ENCODE data around the gene PCMTD2. TPM values are rescaled to one million over a fixed set of nuclear protein-coding genes. Genes with fewer than 3 reads are reported as not detected.

The PCMTD2 gene
- total RNA-seq, 2 donors from 2014 or later: 25.1 to 27.0 TPM

Other genes starting within 250 kb of the PCMTD2 start
- under 1 TPM; 0.76 to 0.83 TPM for gene C20orf204, start 219.6 kb upstream of the PCMTD2 start, total RNA-seq
- 10 to 100 TPM; 40.8 to 47.6 TPM for gene SOX18, start 206.1 kb upstream of the PCMTD2 start, total RNA-seq
- gene TCEA2, start 192.6 kb upstream of the PCMTD2 start, total RNA-seq: 10 to 100 TPM; 39.5 to 41.3 TPM
- gene RGS19, start 176.2 kb upstream of the PCMTD2 start, total RNA-seq: 10 to 100 TPM; 18.0 to 19.1 TPM
- 1 to 10 TPM in 1 of 2 donors, under 1 TPM in 1; 0.76 to 1.4 TPM for gene OPRL1, start 175.7 kb upstream of the PCMTD2 start, total RNA-seq
- not detected for gene LKAAEAR1, start 171.3 kb upstream of the PCMTD2 start, total RNA-seq
- gene NPBWR2, start 148.2 kb upstream of the PCMTD2 start, total RNA-seq: not detected
- not detected for gene MYT1, start 91.3 kb upstream of the PCMTD2 start, total RNA-seq

Data from posterior vena cava (tissue), 2 donors.